ENCODE data around the gene EDAR.

Gene EDAR

GRCh38 chr2:108878276-108878675 is 110.7 kb downstream of the EDAR start:
- H3K27me3 ChIP-seq (ENCODE audit: insufficient read depth, poor library complexity, severe bottlenecking) = no peaks in the 10 kb centered on the region
- no peak overlapping the region for H3K27ac ChIP-seq (replicated peaks)
- no peak overlapping the region for H3K4me3 ChIP-seq (replicated peaks; ENCODE audit: insufficient read depth, low read length)
- TF ChIP-seq GABPA (IDR thresholded peaks at IDR 0.05; ENCODE audit: low read depth) (no peak), SPI1 (IDR thresholded peaks at IDR 0.05; ENCODE audit: borderline replicate concordance, low read depth) (no peak), REST (IDR thresholded peaks at IDR 0.05; ENCODE audit: insufficient replicate concordance, low read depth) (no peak), POLR2AphosphoS5 (IDR thresholded peaks at IDR 0.05; ENCODE audit: low read depth) (no peak), CTCF (IDR thresholded peaks at IDR 0.05; ENCODE audit: insufficient read depth, low read length) (no peak)
- DNase-seq (ENCODE audit: low read depth in 1 of 2, low spot score in 1 of 2) = no peak

- no peaks in the 10 kb centered on the region for H3K27me3 ChIP-seq (ENCODE audit: insufficient read depth, poor library complexity, severe bottlenecking)
- no peak for DNase-seq (ENCODE audit: low read depth in 1 of 2, low spot score in 1 of 2)
- H3K4me3 ChIP-seq (replicated peaks; ENCODE audit: insufficient read depth, low read length) = no peak overlapping the region
- no peak overlapping the region for H3K27ac ChIP-seq (replicated peaks)
- no peak for TF ChIP-seq SPI1 (IDR thresholded peaks at IDR 0.05; ENCODE audit: borderline replicate concordance, low read depth)
Measured at GRCh38 chr2:108877506-108877905, 111.5 kb downstream of the EDAR start.

GRCh38 chr2:108870069-108870644 is 118.9 kb downstream of the EDAR start:
- no peak for TF ChIP-seq CTCF (IDR thresholded peaks at IDR 0.05; ENCODE audit: insufficient read depth, low read length)
- TF ChIP-seq GABPA (IDR thresholded peaks at IDR 0.05; ENCODE audit: low read depth) = no peak
- no peak for TF ChIP-seq POLR2AphosphoS5 (IDR thresholded peaks at IDR 0.05; ENCODE audit: low read depth)
- TF ChIP-seq SPI1 (IDR thresholded peaks at IDR 0.05; ENCODE audit: borderline replicate concordance, low read depth) = no peak
- no peak for TF ChIP-seq REST (IDR thresholded peaks at IDR 0.05; ENCODE audit: insufficient replicate concordance, low read depth)
- H3K27me3 ChIP-seq (ENCODE audit: insufficient read depth, poor library complexity, severe bottlenecking) = no peaks in the 10 kb centered on the region
- no peak overlapping the region for H3K4me3 ChIP-seq (replicated peaks; ENCODE audit: insufficient read depth, low read length)
- DNase-seq (ENCODE audit: low read depth in 1 of 2, low spot score in 1 of 2) = no peak
- no peak overlapping the region for H3K27ac ChIP-seq (replicated peaks)

DNA sequence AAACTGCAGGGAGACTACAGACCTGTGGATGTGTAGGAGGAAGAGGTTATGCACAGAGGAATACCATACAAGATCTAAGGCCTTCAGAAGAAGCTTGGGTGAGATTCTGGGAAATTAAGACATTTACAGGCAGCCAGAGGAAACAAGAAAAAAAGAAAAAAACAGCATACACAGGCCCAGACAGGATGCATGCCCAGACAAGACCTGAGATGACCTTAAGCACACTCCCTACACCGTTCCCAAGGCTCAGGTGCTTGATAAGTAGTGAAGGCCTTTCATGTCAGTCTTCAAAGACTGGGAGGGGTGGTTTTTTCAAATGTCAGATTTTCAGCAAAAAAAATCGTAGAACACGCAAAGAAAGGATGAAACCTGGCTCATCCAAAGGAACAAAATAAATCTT is 119.5 kb downstream of the EDAR start:
- no peak overlapping the region for H3K4me3 ChIP-seq (replicated peaks; ENCODE audit: insufficient read depth, low read length)
- H3K27ac ChIP-seq (replicated peaks) = no peak overlapping the region
- DNase-seq (ENCODE audit: low read depth in 1 of 2, low spot score in 1 of 2) = no peak
- TF ChIP-seq SPI1 (IDR thresholded peaks at IDR 0.05; ENCODE audit: borderline replicate concordance, low read depth) (no peak), POLR2AphosphoS5 (IDR thresholded peaks at IDR 0.05; ENCODE audit: low read depth) (no peak), CTCF (IDR thresholded peaks at IDR 0.05; ENCODE audit: insufficient read depth, low read length) (no peak), REST (IDR thresholded peaks at IDR 0.05; ENCODE audit: insufficient replicate concordance, low read depth) (no peak), GABPA (IDR thresholded peaks at IDR 0.05; ENCODE audit: low read depth) (no peak)
- H3K27me3 ChIP-seq (ENCODE audit: insufficient read depth, poor library complexity, severe bottlenecking) = no peaks in the 10 kb centered on the region
